ENCODE results near the gene P2RX2. TPM values are rescaled to one million over a fixed set of nuclear protein-coding genes. Genes with fewer than 3 reads are reported as not detected.

Gene P2RX2
- total and polyA plus RNA-seq, 2 of the 4 experiments (the other 2 are of a cell fraction), result not detected

DNA sequence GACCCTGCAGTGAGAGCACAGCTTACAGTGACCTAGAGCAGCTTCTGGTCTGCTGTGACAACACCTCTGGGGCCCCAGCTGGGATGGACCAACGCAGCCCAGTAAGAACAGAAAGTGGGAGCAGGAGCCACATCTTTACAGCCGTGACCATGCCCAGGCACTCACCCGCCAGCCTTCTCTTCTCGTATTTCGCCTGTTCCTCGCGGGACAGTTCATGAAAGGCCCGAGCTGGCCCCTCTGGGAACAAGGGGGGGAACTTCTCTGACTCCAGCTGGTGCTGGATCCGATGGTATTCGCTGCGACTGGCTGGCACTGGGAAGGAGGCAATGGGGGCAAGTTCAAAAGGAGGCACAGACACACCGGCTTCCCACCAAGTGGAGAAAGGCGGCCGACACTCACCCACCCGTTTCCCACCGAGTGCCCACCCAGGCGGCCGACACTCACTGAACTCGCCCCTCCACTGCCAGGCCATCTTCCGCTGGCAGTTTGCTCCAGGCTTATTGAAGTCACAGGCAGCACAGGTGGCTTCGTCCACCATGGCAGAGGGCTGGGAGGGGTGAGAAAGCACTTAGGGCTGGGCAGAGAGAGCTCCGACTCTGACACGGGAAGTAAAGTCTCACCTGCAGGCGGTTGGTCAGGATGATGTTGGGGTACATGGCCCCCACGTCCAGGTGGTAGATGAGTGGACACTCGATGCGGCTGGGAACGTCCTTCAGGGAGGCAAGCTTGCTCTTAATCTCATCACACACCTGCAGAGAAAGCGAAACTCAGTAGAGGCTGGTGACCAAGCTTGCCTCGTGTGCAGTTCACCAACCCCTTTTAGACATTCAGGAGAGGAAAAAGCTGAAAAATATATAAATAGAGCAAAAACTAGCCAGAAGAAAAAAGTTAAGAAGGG is 49.9 kb downstream of the P2RX2 start:
- Histone ChIP-seq H3K4me1 (ENCODE audit: control insufficient read depth, insufficient read depth, low read length) (no peaks in the 10 kb centered on the region), H3K27ac (ENCODE audit: insufficient read depth, low read length) (no peak overlapping the region), H4K5ac (ENCODE audit: low read depth, low read length) (no peak overlapping the region), H3K27me3 (ENCODE audit: control insufficient read depth, insufficient read depth, low read length) (no peaks in the 10 kb centered on the region), H2BK5ac (ENCODE audit: low read depth, low read length, poor library complexity, severe bottlenecking) (no peak overlapping the region), H3K14ac (replicated peaks; ENCODE audit: low read depth, low read length) (no peak overlapping the region), H3K4me3 (ENCODE audit: insufficient read depth, low read depth, low read length) (no peak overlapping the region), H3K9ac (ENCODE audit: low read depth, low read length) (no peak overlapping the region), H2AFZ (replicated peaks; ENCODE audit: low read length, poor library complexity) (no peak overlapping the region), H3K18ac (ENCODE audit: low read depth, low read length) (no peak overlapping the region), H4K91ac (ENCODE audit: insufficient read depth, low read depth, low read length) (no peak overlapping the region), H2AK5ac (ENCODE audit: low read depth, low read length) (no peak overlapping the region), H3K4ac (ENCODE audit: low read depth, low read length) (no peak overlapping the region), H3K4me2 (ENCODE audit: low read depth, low read length) (no peak overlapping the region), H3K9me1 (ENCODE audit: insufficient read depth, low read length) (peaks cover 6% of the 10 kb centered on the region; the same call in 1 of the 2 replicates), H3K36me3 (ENCODE audit: control insufficient read depth, insufficient read depth, low read length) (peaks cover 50% of the 10 kb centered on the region), H4K20me1 (ENCODE audit: insufficient read depth, low read length) (no peaks in the 10 kb centered on the region; the same call in 1 of the 2 replicates), H3K79me1 (ENCODE audit: low read depth in 1 of 2, low read length in 2 of 2) (no peaks in the 10 kb centered on the region), H2BK15ac (ENCODE audit: low read depth, low read length) (no peak overlapping the region), H3K56ac (ENCODE audit: extremely low read depth, insufficient read depth, low read length) (no peak overlapping the region), H4K8ac (ENCODE audit: low read depth in 2 of 2, low read length in 2 of 2) (no peak overlapping the region), H2AK9ac (replicated peaks; ENCODE audit: low read depth, low read length, poor library complexity) (no peak overlapping the region), H2BK120ac (ENCODE audit: low read depth, low read length) (no peak overlapping the region), H3K23ac (ENCODE audit: low read depth, low read length) (no peak overlapping the region), H3K9me3 (ENCODE audit: control insufficient read depth, insufficient read depth, low read length) (no peaks in the 10 kb centered on the region), H2BK20ac (ENCODE audit: low read depth, low read length) (no peak overlapping the region)
- in situ Hi-C loops (cut with MboI; ENCODE audit: low sequenced_read_pairs), result no loop called here
- TF ChIP-seq RFX5 (IDR thresholded peaks at IDR 0.05; ENCODE audit: low read depth, low read length), result no peak
- TF ChIP-seq MXI1 (IDR thresholded peaks at IDR 0.05; ENCODE audit: borderline replicate concordance, low read depth, low read length), result no peak
- TF ChIP-seq CHD1 (IDR thresholded peaks at IDR 0.05; ENCODE audit: low read depth, low read length), result no peak
- no peak for TF ChIP-seq FOS (IDR thresholded peaks at IDR 0.05; ENCODE audit: low read depth, low read length)
- TF ChIP-seq, protein P1, sequence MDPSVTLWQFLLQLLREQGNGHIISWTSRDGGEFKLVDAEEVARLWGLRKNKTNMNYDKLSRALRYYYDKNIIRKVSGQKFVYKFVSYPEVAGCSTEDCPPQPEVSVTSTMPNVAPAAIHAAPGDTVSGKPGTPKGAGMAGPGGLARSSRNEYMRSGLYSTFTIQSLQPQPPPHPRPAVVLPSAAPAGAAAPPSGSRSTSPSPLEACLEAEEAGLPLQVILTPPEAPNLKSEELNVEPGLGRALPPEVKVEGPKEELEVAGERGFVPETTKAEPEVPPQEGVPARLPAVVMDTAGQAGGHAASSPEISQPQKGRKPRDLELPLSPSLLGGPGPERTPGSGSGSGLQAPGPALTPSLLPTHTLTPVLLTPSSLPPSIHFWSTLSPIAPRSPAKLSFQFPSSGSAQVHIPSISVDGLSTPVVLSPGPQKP (IDR thresholded peaks at IDR 0.05; ENCODE audit: borderline replicate concordance, low read depth, low read length), result no peak
- no peak for TF ChIP-seq CEBPB (IDR thresholded peaks at IDR 0.05; ENCODE audit: low read depth, low read length)
- no peak for TF ChIP-seq NFE2L2 (IDR thresholded peaks at IDR 0.05; ENCODE audit: low read depth, low read length)
- 95% methylated on average over 20 of the region's 30 CpGs; no CpG with 5 or more reads in 1 of the 2 experiments for WGBS, 2 experiments (ENCODE audit: extremely low coverage in 2 of 2, insufficient read length in 1 of 2)
- intact Hi-C loops (cut with micrococcal nuclease), result no loop called here
- BruUV-seq (replicated peaks), result no TSS peak
- dilution Hi-C loops (cut with HindIII; ENCODE audit: low sequenced_read_pairs, unreplicated experiment), result no loop called here
- ChIA-PET POLR2A (ENCODE audit: unreplicated experiment) (no interaction called here), CTCF (no interaction called here)
- DNase-seq, result no peak
- no peak for ATAC-seq (ENCODE audit: low read depth)

Data from IMR-90 (cell line).